GM19455 (cell line): ENCODE measurements around the gene NHERF1.

Experiments
- ATAC-seq: cut with Tn5 transposase; IDR thresholded peaks from one replicate; pipeline ENCODE4 v1.9.1; 2021; ENCODE audit not compliant: unreplicated experiment

NHERF1 gene

DNA sequence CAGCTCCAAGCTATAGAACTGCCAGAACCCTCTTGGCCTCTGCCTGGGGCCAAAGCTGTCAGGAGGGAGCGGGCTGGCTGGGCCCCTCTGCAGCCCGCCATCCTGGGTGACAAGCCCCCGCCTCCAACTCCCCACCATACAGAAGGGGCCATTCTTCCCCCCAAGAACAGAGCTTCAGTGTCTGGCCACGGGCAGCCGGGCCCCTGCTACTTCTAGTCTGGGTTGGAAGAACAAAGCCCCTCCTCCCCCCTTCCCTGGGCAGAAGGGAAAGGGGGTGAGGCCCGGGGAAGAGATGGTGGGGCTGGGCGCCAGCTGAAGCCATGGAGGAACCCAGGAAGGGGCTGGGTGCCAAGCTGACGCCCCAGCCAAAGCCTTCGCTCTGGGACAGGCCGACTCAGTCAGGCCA, 18.7 kb downstream of the NHERF1 start:
- ATAC-seq: no peak

DNA sequence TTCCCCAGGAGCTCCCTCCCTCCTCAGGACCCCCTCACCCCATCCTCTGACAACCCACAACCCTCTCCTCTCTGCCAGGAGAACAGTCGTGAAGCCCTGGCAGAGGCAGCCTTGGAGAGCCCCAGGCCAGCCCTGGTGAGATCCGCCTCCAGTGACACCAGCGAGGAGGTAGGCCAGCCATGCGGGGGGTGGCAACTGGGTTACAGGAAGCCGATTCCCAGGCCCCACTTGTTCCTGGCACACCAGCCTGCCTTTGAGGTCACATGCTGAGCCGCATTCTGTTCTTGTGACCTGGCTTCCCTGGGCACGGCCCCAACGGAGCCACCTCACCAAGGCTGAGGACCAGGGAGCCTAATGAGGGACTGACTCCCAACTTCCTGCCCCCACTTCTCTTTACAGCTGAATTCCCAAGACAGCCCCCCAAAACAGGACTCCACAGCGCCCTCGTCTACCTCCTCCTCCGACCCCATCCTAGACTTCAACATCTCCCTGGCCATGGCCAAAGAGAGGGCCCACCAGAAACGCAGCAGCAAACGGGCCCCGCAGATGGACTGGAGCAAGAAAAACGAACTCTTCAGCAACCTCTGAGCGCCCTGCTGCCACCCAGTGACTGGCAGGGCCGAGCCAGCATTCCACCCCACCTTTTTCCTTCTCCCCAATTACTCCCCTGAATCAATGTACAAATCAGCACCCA, 19.8 kb downstream of the NHERF1 start:
- no peak for ATAC-seq

GRCh38 chr17:74768763-74769114, 20.3 kb downstream of the NHERF1 start:
- ATAC-seq: no peak

DNA sequence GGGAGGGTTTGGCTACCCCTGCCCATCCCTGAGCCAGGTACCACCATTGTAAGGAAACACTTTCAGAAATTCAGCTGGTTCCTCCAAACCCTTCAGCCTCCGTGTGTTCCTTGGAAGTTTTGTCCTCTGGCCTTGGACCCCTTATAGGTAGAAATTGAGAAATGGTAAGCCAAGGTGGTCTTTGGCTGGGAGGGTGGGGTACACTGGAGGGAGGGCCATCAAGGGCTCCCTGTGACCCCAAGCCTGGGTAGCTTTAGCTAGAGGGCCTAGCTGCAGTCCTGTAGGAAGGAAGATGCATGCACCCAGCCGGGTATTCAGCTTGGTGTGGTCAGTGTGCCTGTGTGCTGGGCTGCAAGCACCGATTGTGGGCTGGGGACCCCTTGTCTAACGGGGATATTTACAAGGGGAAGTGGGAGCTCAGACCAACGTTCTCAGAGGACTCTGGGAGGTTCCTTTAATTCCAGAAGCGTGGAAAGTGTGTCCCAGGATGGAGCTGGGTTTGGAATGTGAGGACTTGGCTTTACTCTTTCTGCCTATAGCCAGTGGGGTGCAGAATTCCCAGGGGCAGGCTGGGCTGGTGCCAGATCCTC, 20.9 kb downstream of the NHERF1 start:
- ATAC-seq: no peak

DNA sequence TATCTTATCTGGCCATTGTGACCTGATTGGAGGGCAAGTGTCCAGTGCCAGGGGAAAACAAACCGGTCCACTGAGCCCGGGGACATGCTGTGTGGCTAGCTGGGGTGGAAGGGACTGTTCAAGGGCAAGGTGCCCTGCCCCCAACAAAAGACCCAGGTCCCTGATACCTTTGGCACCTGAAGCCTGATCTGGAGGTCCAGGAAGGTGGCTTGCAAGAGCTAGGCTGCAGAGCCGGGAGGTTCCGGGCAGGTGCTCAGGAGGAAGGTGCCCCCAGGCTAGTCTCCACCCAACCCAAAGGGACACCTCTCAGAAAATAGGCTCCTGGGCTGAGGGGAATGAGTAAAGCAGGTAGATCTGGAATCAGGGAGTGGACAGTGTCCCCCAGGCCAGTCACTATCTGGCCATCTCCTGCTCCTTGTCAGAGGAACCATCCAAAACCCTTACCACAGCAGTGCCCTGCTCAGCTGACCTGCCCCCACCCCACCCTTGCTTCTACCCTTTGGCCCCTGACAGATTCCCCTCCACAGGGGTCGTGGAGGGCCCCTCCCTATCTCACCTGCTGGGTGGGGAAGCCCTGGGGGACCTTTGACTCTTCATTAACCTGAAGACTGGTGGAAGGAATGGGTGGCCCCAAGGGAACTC, 21.5 kb downstream of the NHERF1 start:
- ATAC-seq: no peak

DNA sequence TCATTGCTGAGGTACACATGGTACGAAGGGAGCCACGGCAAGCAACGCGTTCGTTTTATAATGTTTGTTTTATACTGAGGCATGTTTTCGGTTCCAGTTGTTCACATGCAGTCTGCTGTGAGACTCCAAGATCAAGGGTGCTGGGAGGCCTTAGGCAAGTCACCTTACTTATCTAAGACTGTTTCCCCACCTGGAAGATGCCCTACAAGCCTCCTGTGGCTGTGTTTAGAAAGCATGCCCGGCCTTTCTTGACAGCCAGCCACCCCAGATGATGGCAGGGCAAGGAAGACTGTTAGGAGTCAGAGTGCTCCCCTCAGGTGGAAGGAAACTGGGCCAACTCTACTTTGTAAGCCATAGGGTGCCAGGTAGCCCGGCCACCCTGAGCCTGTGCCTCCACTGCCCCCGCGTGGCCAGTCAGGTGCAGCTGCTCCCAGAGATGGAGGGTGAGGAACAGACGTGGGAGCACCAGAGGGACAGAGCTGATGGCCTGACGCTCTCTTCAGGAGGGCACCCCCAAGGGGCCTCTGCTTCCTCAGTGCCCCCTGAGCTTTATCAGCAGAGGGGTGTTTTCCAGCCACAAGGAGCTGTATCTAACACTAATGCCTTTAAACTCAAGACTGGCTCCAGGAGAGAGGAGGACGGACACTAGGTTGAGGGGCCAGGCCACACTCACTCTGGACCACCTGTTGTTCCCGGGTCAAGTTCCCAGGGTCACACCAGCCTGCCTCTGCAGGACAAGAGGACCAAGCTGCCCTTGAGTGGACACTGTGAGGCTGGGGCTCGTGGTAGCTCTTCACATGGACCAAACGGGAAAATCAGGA, 22.3 kb downstream of the NHERF1 start:
- ATAC-seq: no peak

DNA sequence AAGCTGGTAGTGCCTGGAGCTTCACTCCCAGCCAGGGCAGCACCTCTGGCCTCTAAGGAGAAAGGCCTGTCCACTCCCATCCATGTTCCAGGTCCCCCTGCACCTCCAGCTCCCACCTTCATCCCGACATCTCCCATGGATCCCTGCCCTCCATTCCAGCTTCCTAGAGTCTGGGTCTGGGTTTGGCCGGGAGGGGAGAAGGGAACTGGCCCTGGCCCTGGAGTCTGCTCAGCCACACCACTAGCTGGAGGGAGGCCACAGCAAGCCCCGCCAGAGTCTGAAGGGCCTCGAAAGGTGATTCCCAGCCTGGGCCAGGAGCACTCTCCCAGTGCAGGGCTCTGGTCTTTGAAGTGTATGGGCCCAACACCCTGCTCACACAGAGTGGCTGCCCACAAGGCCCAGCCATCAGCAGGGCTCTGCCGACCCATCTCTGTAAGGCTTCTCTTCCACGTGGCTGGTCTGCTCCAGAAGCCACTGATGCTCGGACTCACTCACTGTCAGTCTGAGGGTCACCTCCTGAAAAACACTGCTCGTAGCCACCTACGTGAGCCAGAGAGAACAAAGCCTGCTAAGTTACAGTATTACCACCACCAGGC, 23.0 kb downstream of the NHERF1 start:
- no peak for ATAC-seq

DNA sequence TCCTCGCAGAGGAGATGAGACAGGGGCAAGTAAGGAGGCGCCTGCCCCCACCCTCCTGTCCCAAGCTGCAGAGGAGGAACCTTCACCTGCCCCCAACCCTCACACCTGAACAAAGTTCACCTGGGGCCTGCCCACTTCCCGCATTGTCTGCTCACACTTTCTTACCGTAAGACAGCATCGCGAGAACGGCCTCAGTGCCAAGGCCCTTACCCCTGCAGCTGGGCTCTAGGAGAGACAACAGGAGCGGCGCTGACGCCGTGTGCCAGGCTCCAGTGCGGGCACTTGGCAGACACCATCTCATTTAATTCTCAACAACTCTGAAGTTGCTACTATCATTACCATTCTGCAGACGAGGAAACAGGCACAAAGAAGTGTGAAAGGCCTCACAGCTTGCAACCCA, 23.6 kb downstream of the NHERF1 start:
- no peak for ATAC-seq

- no peak for ATAC-seq
Measured at GRCh38 chr17:74773414-74773813, 25.0 kb downstream of the NHERF1 start.

DNA sequence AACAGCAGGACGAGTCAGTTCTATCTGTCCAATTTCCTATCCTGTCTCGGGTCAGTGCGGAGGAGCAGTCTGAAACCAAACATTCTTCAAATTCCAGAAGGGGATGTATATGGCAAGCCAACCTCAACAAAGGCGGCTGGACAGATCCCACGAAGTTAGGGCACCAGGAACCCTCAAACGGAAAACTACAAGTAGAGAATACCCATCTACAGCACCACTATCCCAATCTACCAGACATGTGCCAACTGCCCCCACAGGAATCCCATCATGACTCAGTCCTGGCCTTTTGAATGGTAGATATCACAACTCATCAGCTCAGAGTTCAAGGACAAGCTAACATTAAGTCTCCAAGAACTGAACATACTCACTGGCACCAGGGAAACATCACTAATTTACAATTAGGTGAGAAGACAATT, 25.5 kb downstream of the NHERF1 start:
- no peak for ATAC-seq

DNA sequence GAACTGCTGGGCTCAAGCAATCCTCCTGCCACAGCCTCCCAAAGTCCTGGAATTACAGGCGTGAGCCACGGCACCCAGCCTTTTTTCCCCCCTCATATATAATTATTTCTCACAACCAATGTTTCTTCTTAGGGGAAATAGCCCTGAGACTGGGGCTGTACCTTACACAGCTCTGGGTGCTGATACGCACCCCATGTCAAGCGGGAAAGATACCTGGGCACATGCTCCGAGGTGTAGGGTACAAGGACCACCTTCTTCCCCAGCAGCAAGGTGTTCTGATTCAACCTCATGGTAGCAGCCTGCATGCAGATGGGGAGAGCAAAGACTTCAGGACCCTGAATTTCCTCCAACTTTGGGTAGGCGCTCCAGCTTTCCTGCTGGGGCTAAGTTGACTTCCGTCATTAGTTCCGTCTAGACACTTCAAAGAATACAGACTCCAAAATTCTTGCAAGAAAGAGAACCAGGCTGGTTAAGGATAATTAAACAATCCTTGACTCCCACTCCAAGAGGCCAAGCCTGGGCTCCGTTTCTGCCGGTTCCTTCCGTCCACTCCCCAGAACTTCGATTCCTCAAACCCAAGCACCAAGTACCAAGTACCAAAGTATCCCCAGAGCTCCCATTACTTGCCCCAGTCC, 27.1 kb downstream of the NHERF1 start:
- no peak for ATAC-seq

DNA sequence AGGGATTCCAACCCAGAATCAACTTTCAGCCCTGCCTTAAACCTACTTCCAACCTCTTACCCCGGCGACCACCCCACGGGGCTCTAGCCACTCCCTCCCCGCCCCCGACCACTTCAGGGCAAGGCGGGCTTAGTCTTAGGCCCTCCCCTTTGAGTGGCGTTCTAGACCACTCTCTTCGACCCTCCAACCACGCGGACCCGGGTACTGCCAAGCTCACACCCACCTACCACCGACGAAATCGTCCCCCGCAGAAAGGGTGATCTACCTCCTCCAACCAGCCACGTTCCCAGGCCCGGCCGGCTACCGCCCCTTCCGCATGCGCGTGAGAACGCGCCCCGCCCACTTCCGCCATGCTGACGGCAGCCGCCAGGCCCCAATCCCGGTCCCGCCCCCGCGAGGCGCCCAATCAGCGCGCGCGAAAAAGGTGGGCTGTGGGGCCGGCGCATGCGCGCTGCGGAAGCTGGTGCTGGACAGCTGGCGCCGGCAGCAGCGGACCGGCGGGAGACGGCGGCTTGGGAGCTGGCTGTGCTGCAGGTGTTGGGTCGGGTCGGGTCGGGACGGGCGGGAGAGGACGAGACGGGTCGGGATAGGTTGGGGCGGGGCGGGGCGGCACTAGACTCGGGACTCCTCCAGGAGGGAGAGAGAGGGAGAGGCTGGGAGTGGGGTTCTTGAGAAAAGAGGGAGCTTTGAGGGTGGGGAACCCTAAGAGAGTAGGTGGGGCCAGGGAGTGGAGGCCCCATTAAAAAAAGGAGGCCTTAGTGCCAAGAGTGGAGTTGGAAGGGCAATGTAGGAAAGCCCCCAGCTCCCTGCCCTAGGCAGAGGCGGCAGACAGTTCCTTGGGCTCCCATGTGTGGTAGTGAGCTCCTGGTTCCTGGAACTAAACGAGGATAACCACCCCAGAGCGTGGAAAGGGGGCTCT, 27.9 kb downstream of the NHERF1 start, which contains the start of gene NAT9:
TSS of gene NAT9 (minus strand) at position 302 of the 919 bp plus-strand sequence. CDS start 647 bp downstream, outside the sequence.
- peak; percentile 79 for ATAC-seq

- ATAC-seq: no peak
Measured at GRCh38 chr17:74776990-74777389, 28.6 kb downstream of the NHERF1 start.

DNA sequence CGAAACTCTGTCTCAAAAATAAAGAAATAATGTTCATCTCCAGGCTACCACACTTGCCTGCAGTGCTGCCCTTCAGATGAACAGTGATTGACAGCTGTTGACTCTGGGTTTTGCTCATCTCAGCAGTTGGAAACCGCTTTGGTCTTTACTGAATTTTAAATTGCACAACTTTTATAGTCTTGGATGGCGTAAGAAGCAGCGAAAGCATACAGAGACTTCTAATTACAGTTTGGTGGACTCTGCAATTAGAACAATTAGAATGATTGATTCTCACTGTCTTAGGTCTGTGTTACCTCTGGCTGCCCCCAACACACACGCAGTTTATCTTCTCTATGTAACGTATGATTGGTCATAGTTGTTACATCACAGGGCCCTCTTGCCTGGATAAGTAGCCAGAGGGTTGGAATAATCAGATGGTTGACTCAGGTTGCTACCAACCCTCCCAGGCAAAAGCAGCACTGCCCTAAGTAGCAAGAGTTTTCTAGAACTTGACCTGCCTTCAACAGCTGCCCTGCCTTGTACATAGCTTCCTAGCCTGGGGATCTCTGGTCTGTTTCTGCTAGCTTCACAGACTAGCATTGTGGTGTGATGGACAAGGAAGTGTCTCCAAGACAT, 29.6 kb downstream of the NHERF1 start:
- no peak for ATAC-seq

GRCh38 chr17:74778960-74779359, 30.5 kb downstream of the NHERF1 start:
- ATAC-seq: no peak

DNA sequence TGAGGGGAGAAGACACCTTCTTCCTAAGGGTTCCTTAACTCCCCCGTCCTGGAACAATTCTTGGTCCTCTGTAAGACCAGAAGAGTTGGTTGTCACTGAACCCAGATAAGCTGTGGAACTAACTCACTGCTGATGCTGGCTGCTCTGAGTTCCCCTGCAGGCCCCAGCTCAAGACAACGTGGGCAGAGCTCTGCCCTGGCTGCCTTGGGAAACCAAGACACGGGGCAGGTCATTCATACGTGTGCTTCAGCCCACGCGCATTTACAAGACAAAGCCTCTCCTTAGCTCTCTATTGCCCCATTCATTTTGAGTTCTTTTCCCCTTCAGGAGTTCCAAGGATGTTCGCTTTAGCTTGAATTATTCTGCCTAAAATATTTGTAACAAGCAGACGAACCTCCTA, 31.1 kb downstream of the NHERF1 start:
- ATAC-seq: no peak

- no peak for ATAC-seq
Measured at GRCh38 chr17:74779948-74780400, 31.5 kb downstream of the NHERF1 start.

GRCh38 chr17:74780443-74781238, 32.2 kb downstream of the NHERF1 start:
- no peak for ATAC-seq
